Dendritic cell treated with granulocyte-macrophage colony-stimulating factor and Interleukin-4, amounts not matched to agents 40 ng/mL and 50 ng/mL, for 4 days (primary cell): ENCODE data around the gene ALPL.

Experiments used
- H3K27ac Mint-ChIP-seq: one replicate; pipeline ENCODE4 v1.8.0; 2022; ENCODE audit warnings: mild to moderate bottlenecking, mixed read lengths
- H3K27me3 Mint-ChIP-seq: one replicate; pipeline ENCODE4 v1.8.0; 2022; ENCODE audit warnings: mild to moderate bottlenecking, mixed read lengths
- H3K36me3 Mint-ChIP-seq: one replicate; pipeline ENCODE4 v1.8.0; 2022; ENCODE audit warnings: low read depth, mixed read lengths
- H3K4me1 Mint-ChIP-seq: one replicate; pipeline ENCODE4 v1.8.0; 2022; ENCODE audit warnings: low read depth, mixed read lengths
- H3K4me3 Mint-ChIP-seq: one replicate; pipeline ENCODE4 v1.8.0; 2022; ENCODE audit warnings: mild to moderate bottlenecking, moderate library complexity, mixed read lengths
- H3K9me3 Mint-ChIP-seq: one replicate; pipeline ENCODE4 v1.8.0; 2022; ENCODE audit warnings: mixed read lengths
- intact Hi-C: fragments of 100-400 bp; cut with micrococcal nuclease; formaldehyde crosslinking; loops from one replicate; pipeline ENCODE4 v1.15.0; 2022

Gene ALPL

DNA sequence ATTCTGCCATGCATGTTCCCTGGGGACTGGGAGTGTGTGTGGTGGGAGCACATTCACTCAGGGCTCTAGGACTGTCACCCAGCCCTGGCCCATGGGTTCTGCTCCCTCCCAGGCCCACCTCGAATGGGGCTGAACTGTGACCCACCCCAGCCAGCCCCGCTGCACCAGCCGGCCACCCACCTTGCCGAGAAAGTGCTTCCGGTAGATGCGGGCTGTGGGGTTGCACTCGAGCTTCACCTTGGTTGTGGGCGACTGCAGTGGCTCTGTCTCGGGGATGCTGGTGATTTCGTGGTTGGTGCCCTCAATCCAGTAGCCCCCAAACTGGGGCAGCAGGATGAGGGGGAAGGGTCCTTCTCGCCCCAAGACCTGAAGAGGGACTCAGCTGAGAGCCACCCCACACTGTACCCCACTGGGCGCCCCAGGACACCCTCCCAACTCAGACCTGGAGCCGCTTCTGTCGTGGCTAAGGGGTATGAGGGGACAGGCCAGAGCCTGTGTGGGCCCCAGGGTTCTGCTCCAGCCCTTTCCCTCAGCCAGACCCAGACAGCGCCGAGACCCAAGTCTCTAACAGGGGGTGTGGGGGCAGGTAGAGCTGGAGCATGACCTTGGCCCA is 108.0 kb downstream of the ALPL start:
- H3K4me1 Mint-ChIP-seq: peaks cover 10% of the 10 kb centered on the region
- H3K27me3 Mint-ChIP-seq: peaks cover 42% of the 10 kb centered on the region
- H3K36me3 Mint-ChIP-seq: peaks cover 18% of the 10 kb centered on the region
- no peaks in the 10 kb centered on the region for H3K9me3 Mint-ChIP-seq
- no peak overlapping the region for H3K4me3 Mint-ChIP-seq
- intact Hi-C loops: no loop called here
- no peak overlapping the region for H3K27ac Mint-ChIP-seq

DNA sequence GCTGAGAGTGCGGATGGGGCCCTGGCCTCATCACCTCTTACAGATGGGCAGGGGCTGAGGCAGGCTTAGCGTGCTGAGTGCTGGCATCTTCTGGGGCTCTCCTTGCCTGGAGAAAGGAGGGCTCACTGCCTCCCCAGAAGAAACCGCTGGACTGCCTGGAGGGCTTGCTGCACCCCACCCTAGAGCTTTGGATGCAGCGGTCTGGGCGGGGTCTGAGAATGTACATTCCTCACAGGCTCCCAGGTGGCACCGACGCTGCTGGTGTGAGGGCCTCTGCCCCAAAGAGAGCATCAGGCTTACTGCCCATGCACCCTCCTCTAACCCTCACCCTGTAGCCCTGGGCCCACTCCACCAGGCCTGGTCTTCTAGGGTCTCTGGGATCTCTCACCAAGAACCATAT is 108.8 kb downstream of the ALPL start:
- intact Hi-C loops: no loop called here

DNA sequence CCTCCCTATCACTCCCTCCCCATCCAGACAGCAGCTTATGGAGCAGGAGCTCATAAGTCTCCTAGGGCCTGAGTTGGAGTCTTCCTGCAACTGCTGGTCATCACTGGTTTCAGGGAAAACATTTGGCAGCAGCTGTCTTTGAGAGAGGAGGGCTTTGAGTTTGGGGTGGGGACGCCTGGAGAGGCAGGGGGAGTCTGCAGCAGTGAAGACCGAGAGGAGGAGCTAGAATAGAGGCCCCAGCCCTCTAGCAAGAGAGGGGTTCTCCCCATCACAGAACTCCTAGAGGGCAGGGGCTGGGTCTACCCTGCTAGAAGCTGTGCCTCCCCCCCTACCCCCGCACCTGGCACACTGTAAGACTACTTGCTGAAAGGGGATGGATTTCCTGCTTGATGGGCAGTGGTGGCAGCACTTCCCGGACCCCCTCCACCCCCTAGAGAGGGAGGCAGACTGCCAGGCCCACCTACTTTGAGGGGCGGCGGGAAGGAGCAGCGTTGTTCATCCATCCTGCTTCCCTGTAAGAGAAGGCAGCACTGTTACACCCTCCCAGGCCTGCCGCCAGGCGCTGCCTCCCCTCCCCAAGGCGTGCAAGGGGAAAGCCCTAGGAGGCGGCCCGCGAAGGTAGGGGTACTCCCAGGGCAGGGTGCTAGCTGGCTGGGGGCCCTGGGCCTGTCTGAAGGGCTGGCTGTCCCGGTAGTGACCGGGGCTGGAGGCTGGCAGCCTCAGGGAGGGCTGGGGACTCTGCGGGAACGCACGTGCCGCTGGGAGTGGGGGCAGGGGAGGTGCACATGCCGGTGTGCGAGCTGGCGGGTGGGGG is 109.5 kb downstream of the ALPL start:
- intact Hi-C loops: no loop called here
- Mint-ChIP-seq H3K9me3 (no peaks in the 10 kb centered on the region), H3K36me3 (peaks cover 10% of the 10 kb centered on the region), H3K4me1 (peaks cover 10% of the 10 kb centered on the region), H3K4me3 (no peak overlapping the region), H3K27me3 (peaks cover 51% of the 10 kb centered on the region), H3K27ac (no peak overlapping the region)

More for the DNA sequence above, 108.8 kb downstream of the ALPL start:
- H3K4me3 Mint-ChIP-seq: no peak overlapping the region
- peaks cover 10% of the 10 kb centered on the region for H3K36me3 Mint-ChIP-seq
- H3K4me1 Mint-ChIP-seq: peaks cover 10% of the 10 kb centered on the region
- H3K27me3 Mint-ChIP-seq: peaks cover 44% of the 10 kb centered on the region
- H3K9me3 Mint-ChIP-seq: no peaks in the 10 kb centered on the region
- H3K27ac Mint-ChIP-seq: no peak overlapping the region

DNA sequence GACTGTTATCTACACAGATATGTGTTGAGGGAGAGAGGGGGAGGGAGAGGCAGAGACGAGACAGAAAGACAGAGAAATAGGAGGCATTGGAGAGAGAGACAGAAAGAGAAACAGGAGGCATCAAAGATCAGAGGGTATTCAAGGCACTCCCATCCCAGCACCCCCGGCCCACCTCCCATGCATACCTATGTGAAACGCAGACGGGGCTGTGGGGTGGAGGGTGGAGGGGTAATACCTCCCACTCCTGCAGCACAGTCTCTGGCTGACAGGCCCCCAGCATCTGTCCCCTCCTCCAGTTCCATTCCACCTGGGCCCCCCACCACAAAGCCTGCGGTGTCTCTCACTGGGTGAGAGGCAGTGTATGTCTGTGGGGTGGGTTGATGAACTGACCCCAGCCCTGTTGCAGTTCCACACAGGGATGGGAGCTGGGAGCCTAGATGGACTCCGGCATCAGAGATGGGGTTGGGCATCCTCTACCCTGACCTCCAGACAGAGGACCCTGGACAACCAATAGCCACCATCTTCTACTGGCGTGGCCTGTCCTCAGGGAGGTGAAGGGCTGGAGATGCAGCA is 110.2 kb downstream of the ALPL start:
- H3K9me3 Mint-ChIP-seq: no peaks in the 10 kb centered on the region
- intact Hi-C loops: no loop called here
- no peak overlapping the region for H3K27ac Mint-ChIP-seq
- H3K27me3 Mint-ChIP-seq: peaks cover 58% of the 10 kb centered on the region
- H3K36me3 Mint-ChIP-seq: peaks cover 17% of the 10 kb centered on the region
- H3K4me1 Mint-ChIP-seq: peaks cover 10% of the 10 kb centered on the region
- no peak overlapping the region for H3K4me3 Mint-ChIP-seq

DNA sequence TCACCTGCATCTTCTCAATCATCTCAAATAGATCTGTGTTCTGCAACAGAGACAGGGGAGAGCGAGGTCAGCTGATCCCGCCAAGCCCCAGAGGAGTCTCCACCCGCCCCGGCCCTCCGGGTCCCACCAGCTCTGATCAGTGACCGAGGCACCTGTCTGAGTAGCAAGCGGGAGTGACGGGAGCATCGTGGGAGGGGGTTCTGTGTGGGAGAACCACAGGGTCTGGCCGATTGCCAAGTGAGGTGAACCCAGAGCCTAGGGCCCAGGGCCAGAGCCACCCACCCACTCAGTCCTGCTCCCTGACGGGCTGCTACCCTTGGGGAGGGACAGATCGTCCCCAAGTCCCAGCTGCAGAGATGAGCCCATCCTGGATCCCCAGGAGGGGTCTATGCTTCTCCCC is 110.8 kb downstream of the ALPL start:
- intact Hi-C loops: no loop called here
- no peaks in the 10 kb centered on the region for H3K9me3 Mint-ChIP-seq
- H3K36me3 Mint-ChIP-seq: peaks cover 23% of the 10 kb centered on the region
- peaks cover 62% of the 10 kb centered on the region for H3K27me3 Mint-ChIP-seq
- H3K27ac Mint-ChIP-seq: no peak overlapping the region
- no peak overlapping the region for H3K4me3 Mint-ChIP-seq
- peaks cover 10% of the 10 kb centered on the region for H3K4me1 Mint-ChIP-seq

DNA sequence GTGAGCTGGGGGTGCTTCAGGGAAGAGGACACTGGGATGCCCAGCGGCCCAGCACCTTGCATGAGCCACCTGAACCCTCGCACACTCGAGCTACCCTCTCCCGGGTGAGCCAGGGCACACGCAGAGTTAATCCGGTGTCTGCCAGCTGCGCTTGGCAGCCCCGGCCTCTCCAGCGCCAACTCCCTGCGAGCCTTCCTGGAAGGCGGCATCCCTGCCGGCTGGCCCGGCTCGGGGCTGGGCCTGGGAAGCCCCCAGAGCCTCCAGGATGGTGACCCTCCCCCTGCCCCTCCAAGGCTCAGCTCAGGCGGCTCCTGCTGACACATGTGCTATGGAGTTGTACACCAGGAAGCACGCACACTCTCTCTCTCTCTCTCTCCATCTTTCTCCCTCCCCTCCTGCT is 111.3 kb downstream of the ALPL start:
- no peak overlapping the region for H3K27ac Mint-ChIP-seq
- no peak overlapping the region for H3K4me3 Mint-ChIP-seq
- peaks cover 10% of the 10 kb centered on the region for H3K4me1 Mint-ChIP-seq
- H3K27me3 Mint-ChIP-seq: peaks cover 62% of the 10 kb centered on the region
- no peaks in the 10 kb centered on the region for H3K9me3 Mint-ChIP-seq
- peaks cover 27% of the 10 kb centered on the region for H3K36me3 Mint-ChIP-seq
- intact Hi-C loops: no loop called here

DNA sequence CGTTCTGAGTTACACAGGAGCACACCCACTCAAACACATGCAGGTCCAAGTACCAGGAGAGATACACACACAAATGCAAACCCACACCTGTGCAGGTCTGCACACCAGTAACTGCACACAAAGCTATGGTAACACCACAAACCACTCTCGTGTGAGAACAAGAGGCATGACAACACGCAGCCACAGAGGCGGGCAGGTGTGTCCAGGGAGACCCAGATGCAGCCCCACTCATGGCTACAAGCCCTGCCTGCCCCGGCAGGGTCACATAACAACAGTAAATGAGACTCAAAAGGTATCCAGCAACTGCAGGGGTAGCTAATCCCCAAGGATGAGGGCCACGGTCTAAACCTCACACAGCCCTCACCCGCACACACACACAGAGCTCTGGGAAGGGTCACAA is 111.8 kb downstream of the ALPL start:
- Mint-ChIP-seq H3K27ac (no peak overlapping the region), H3K36me3 (peaks cover 26% of the 10 kb centered on the region), H3K27me3 (peaks cover 63% of the 10 kb centered on the region), H3K9me3 (no peaks in the 10 kb centered on the region), H3K4me1 (peaks cover 9% of the 10 kb centered on the region), H3K4me3 (no peak overlapping the region)
- intact Hi-C loops: no loop called here

DNA sequence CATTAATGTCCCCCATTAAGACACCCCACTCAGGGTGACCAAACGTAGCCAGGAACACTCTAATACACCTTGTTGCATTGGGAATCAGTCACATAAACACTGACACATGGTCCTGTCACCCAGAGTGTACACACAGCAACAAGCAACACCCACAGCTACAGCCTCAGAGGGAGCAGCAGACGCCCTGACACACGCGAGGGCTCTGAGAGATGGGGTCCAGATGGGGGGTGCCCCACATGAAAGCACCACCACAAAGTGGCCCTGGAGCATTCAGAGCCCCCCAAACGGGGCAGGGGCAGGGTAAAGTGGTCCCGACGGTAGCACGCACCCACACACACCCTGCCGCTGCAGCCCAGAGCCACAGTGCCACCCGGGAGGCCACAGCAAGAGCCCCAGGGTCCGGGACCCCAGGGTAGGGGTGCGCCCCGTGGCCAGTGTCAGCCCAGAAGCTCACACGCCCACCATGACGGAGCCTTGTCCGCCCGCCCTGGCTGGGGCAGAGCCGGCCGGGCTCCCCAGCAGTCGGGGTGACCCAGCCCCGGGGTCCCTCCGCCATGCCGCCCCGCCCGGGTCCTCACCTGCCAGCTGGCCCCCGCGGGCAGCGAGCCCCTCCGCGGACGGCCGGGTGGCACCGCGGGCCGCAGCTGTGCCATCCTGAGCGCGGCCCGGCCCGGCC is 112.7 kb downstream of the ALPL start:
- Mint-ChIP-seq H3K36me3 (peaks cover 31% of the 10 kb centered on the region), H3K27me3 (peaks cover 64% of the 10 kb centered on the region)

DNA sequence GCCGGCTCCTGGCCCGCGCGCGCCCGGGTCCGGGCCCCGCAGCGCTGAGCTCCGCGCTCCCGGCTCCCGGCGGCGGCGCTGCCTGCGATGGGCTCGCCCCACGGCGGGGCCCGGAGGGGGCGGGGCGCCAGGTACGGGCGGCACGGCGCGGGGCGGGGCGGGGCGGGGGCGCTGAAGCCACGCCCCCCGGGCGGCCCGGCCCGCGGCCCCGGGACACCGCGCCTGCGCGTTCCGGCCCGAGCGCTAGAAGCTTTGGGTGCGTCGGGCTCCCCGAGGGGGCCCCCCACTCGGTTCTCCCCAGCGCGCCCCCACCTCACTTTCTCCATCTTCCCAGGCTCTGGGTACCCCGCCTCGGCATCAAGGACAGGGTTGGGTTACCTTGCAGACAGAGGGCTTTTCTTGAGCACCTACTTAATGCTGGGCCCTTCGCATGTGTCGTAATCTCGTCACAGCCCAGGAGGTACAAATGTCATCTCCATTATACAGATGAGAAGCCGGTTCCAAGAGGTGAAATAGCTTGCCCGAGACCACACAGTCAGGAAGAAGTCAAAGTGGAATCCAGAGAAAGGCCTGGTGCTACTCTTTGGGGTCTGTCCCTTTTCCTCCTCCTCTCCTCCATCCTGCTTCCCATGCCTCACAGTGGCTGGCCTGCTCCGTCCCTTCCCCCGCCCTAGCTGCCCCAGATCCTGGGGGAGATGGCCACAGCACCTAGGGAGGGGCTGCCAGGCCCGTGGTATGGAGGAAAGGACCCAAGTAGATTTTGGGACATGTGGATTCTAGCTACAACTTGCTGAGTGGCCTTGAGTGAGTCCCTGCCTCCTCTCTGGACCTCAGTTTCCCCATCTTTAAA is 113.5 kb downstream of the ALPL start:
- intact Hi-C loops: no loop called here
- H3K27me3 Mint-ChIP-seq: peaks cover 63% of the 10 kb centered on the region
- peaks cover 31% of the 10 kb centered on the region for H3K36me3 Mint-ChIP-seq
- peak overlapping the region; percentile 51 for H3K4me3 Mint-ChIP-seq
- no peaks in the 10 kb centered on the region for H3K9me3 Mint-ChIP-seq
- H3K4me1 Mint-ChIP-seq: no peaks in the 10 kb centered on the region
- H3K27ac Mint-ChIP-seq: no peak overlapping the region

More for the DNA sequence above, 112.7 kb downstream of the ALPL start:
- no peak overlapping the region for H3K27ac Mint-ChIP-seq
- intact Hi-C loops: no loop called here
- H3K4me3 Mint-ChIP-seq: peak overlapping the region; percentile 6
- peaks cover under 1% of the 10 kb centered on the region for H3K4me1 Mint-ChIP-seq
- no peaks in the 10 kb centered on the region for H3K9me3 Mint-ChIP-seq

DNA sequence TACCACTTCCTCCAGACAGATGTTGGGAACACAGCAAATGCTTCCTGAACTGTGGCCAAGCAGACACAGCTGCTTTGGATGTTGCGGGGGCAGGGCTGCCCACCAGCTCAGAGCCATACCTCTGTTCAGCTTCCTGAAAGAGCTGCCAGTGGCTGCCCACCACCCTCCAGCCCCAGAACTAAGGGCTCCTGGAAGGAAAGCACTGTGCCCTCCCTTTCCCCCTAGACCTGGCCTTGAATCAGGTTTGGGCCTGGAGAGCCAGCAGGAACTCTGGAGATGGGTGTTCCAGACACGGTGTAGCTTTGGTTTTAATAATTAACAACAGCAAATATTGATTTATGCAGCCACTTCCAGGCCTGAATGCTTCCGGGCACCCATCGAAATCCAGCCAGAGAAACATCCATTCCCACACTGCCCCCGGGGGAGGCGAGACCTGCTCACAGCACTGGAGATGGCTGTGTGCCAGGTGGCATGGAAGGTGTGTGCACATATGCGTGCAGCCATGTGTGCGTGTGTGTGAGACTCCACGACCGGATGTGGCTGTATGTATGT is 114.3 kb downstream of the ALPL start:
- H3K27ac Mint-ChIP-seq: no peak overlapping the region
- no peak overlapping the region for H3K4me3 Mint-ChIP-seq

DNA sequence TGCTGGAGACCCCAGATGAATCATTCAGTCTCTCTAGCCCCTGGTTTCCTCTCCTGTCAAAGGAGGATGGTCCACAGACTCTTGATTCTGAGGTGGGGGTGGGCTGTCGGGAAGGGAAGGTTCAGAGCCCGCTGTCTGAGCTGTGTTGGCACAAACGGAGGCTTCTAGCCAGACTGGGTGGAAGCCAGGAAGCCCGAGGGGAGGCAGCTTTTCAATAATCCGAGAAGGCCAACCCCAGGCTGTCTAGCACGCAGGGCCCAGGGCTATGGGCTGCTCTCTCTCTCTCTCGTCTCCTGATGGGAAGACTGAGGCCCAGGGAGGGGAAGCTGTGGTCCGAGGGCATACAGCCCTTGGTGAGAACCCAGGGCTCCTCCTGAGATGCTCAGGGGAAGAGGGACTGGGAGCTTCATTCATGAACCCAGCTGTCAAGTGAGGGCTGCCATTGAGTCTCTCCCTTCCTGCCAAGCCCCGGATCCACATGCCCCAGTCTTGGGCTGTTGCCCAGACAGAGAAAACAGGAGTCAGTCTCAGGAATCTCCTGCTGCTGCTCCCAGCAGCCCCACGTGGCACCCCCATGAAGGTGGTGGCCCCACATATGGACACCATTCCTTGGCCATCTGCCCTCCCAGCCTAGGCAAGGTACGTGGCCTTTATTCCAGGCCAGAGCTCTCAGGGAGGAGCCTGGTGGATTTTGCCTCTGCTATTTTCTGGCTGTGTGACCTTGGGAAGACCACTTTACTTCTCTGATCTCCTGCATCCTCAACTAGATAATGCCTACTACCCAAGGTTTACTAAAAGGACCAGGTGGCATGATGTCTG is 115.6 kb downstream of the ALPL start:
- Mint-ChIP-seq H3K27ac (no peak overlapping the region), H3K27me3 (peaks cover 56% of the 10 kb centered on the region), H3K9me3 (no peaks in the 10 kb centered on the region), H3K4me1 (peaks cover 10% of the 10 kb centered on the region), H3K36me3 (peaks cover 31% of the 10 kb centered on the region), H3K4me3 (no peak overlapping the region)
- intact Hi-C loops: no loop called here

More for the DNA sequence above, 114.3 kb downstream of the ALPL start:
- no peaks in the 10 kb centered on the region for H3K4me1 Mint-ChIP-seq
- H3K36me3 Mint-ChIP-seq: peaks cover 31% of the 10 kb centered on the region
- H3K9me3 Mint-ChIP-seq: no peaks in the 10 kb centered on the region
- peaks cover 60% of the 10 kb centered on the region for H3K27me3 Mint-ChIP-seq
- intact Hi-C loops: no loop called here

DNA sequence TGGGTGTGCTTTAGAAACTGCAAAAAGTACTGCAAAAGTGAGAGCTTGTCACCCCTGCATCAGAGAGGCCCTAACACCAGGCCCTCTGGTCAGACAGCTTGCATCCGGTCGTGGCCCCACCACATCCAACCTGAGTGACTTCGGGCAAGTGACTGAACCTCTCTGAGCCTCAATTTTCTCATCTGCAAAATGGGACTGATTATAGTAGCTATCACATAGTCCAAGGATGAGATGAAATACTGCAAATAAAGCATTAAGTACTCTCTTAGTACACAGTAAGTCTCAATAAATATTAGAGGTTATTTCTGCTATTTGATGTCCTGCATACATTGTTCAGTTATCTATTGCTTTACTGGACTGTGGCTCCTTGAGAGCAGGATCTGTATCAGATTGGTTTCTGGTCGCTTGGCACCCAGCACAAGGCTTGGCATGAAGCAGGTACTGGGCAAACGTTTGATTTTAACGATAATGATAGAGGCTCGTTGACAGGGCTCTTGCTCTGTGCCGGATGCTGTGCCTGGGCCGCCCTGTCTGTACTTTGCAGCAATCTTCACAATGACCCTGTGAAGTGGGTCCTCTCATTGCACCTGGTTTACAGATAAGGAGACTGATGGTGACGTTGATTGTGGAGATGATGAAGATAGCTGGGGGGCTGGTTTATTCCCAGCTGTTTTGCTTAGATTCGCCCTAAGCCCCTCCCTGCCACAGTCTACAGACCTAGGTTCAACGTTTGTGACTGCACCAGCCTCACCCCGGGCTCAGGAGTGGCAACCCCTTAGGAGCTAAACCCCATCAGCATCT is 116.4 kb downstream of the ALPL start:
- Mint-ChIP-seq H3K27ac (no peak overlapping the region), H3K4me1 (peaks cover 15% of the 10 kb centered on the region), H3K36me3 (peaks cover 31% of the 10 kb centered on the region), H3K9me3 (no peaks in the 10 kb centered on the region), H3K4me3 (no peak overlapping the region), H3K27me3 (peaks cover 53% of the 10 kb centered on the region)
- intact Hi-C loops: no loop called here
